ENCODE measurements around the gene BCAT1. TPM values are rescaled to one million over a fixed set of nuclear protein-coding genes. Genes with fewer than 3 reads are reported as not detected.
"Not testable (repeated sequence)": the region's sequence is repeated elsewhere in the genome, so short reads cannot be mapped to it uniquely, and the experiment has no call there.

The BCAT1 gene
- total RNA-seq, 1 experiment from 2014 or later = 106 TPM

DNA sequence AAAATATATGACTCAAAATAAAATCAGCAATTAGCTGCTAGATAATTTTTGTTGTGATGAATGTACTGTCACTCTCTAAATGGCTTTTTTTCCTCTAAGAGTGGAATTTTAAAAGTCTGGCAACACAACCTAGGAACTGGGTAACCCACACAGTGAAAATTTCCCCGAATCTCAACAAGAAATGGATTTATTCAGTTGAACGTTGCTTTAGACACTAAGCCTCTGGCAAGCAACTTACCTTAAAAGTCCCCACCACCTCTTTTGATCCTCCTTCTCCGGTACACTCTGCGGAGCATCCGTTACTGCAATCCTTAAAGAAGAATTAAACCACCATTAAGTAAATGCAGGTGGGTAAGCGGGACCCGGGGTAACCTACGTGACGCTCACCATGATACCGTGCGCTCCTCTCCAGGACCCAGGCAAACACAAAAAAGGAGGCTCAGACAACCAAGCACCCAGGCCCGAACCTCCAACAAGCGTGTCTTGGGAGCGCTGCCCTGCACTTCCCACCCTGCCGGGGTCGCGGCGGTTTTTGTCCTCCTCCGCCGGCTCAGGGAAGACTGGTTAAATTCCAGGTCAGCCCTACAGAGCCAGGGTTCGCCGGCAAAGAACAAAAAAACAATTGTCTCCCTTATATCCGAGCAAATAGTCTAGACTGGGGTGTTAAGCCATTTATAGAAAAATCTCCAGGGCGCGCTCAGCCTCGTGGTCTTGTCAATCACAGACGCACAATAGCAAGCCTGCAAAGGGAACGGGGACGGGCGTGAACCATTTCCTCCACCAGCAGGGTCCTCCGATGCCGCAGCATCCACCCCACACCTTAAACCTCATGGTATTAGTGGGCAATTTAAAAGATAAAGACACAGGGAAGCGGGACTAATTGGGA lies 47.1 kb downstream of the BCAT1 start:
- no peak for DNase-seq (ENCODE audit: low read depth)

DNA sequence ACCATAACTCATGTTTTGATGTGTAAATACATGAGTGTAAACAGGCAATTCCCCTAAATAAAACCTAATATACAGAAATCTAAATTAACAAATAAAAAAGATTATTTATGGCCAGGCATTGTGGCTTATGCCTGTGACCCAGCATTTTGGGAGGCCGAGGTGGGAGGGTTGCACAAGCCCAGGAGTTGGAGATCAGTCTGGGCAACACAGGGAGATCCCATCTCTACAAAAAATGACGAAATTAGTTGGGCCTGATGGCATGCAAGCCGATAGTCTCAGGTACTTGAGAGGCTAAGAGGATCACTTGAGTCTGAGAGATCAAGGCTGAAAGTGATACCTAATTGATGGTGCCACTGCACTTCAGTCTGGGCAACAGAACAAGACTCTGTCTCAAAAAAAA lies 48.7 kb downstream of the BCAT1 start:
- DNase-seq (ENCODE audit: low read depth) = no peak

DNA sequence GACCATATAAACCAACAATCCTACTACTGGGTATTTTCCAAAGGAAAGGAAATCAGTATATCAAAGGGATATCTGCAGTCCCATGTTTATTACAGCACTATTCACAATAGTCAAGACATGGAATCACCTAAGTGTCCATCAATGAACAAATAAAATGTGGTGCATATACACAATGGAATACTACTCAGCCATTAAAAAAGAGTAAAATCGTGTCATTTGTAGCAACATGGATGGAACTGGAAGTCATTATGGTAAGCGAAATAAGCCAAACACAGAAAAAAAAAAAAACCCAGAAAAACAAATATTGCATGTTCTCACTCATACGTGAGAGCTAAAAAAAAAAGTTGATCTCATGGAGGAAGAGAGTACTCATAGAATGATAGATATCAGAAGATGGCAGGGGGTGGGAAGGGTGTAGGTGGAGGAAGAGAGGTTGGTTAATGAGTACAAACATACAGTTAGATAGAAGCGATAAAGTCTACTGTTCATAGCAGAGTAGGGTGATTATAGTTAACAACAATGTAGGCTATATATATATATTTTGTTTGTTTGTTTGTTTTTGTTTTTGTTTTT lies 49.3 kb downstream of the BCAT1 start:
- DNase-seq (ENCODE audit: low read depth) = no peak

DNA sequence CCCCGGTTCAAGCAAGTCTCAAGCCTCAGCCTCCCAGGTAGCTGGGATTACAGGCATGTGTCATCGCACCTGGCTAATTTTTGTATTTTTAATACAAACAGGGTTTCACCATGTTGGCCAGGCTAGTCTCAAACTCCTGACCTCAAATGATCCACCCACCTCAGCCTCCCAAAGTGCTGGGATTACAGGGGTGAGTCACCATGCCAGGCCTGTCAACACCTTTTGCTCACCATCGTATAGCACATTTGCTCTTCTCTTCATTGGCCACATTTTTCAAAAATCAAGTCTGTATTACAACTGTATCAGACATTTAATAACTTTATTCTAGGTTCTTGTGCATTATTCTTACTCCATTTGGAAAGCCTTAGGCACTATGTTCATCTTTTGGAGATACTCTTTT lies 50.3 kb downstream of the BCAT1 start:
- peak; percentile 42 for DNase-seq (ENCODE audit: low read depth)

DNA sequence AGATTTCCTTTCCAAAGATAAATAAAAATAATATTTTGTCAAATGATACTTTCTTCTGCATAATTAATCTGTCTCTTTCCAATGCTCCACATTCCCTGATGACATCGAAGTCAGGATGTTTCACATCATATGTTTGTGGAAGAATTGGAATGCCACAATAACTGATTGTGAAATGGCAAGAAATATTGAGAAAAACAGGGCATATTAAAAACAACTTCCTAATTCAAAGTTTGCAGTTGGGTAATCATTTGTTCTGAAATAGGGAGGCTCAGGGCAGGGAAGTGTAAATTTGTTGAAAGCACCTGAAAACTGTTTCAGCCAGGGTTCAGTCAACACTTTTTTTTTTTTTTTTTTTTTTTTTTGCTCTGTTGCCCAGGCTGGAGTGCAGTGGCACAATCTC lies 50.7 kb downstream of the BCAT1 start:
- DNase-seq (ENCODE audit: low read depth) = no peak

DNA sequence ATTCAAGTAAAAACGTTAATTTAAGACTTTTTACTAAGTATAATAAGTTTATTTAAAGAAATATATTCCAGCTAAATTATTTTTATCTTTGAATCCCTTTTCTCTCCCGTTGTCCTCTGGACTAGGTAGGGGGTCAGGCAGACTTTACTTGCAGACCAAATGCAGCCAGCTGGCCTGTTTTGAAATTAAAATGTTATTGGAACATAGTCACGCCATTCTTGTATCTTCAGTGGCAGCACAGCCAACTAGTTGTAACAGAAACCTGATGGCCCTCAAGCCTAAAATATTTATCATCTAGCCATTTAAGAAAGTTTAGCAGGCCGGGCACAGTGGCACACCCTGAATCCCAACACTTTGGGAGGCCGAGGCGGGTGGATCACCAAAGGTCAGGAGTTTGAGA lies 52.7 kb downstream of the BCAT1 start:
- DNase-seq (ENCODE audit: low read depth) = no peak

DNA sequence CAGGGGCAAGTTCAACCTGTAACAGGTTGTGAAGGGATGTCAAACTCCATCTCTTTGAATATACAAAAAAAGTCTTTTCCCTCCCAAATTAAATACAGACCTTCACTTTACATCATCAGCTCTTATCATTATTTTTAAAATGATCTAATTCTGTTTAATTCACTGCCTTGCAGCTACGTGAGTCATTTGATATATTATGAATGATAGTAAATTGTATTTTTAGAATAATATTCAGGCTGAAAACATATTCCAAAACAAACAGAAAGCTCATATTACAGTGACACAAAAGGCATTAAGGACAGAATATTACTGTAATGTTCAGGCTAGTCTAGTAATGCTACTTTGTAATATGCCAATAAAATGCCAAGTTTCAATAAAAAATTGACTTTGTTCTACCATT lies 53.3 kb downstream of the BCAT1 start:
- DNase-seq (ENCODE audit: low read depth) = no peak

DNA sequence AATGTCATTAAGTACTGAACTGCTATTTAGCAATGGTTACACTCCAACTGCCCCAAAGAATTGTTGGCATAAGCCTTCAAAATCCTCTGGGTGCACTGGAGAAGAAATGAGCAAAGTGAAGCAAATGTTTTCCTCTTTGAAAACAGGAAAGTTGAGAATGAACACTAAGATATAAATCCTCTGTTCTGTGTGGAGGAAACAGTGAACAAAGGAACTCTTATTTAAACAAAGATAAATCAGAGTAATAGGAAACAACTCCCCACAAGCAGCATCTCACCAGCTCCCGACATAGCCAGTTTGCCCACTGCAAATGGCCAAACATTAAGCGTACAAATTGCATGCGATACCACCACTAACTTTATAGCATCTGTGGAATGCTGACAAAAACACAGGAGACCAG lies 54.0 kb downstream of the BCAT1 start:
- no peak for DNase-seq (ENCODE audit: low read depth)

DNA sequence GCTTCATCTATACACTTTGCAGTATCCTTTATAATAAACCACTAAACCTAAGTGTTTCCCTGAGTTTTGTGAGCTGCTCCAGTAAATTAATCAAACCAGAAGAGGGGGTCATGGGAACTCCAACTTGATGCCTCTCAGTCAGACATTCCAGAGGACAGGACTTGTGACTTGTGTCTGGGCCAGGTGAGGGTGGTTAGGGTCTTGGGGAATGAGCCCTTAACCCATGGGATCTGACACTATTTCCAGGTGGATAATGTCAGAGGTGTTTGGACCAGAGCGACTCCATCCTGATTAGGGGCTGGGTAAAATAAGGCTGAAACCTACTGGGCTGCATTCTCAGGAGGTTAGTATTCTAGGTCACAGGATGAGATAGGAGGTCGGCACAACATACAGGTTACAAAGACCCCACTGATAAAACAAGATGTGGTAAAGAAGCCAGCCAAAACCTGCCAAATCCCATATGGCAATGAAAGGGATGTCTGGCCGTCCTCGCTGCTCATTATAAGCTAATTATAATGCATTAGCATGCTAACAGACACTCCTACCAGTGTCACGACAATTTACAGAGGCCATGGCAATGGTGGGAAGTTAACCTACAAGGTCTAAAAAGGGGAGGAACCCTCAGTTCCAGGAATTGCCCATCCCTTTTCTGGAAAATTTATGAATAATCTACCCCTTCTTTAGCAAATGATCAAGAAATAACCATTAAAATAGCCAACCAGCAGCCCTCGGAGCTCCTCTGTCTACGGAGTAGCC lies 58.7 kb downstream of the BCAT1 start:
- DNase-seq (ENCODE audit: low read depth) = no peak

DNA sequence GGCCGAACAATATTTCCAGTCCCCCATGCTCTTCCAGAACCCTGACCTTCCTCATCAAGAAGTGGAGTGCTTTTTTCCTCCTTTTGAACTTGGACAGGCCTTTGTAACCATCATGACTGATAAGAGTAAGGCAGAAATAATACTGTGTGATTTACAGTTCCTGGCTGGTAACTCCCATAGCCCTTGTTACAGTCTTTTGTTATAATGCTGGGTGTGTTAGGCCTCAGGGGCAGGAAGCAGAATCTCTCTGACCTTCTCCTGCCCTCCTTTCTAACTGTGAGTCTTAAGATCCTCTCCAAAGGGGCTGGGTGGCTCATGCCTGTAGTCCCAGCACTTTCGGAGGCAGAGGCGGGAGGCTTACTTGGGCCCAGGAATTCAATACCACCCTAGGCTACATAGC lies 59.5 kb downstream of the BCAT1 start:
- DNase-seq (ENCODE audit: low read depth) = no peak

DNA sequence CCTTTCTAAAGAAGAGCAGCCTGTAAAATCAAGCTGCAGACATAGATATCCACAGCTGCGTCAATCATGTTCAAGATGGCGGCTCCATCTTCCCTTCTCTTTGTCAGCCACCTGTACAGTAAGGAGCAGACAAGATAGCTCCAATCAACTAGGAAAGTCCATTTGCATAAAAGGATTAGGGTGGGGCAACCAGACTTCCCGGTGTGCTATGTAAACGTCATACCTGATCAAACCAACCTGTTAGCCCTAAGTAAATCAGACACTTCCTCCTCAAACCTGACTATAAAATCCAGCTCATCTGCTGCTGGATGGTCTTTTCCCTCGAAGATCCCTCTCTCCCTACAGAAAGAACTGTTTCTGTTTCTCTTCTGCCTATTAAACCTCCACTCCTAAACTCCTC lies 60.1 kb downstream of the BCAT1 start:
- DNase-seq (ENCODE audit: low read depth) = no peak

DNA sequence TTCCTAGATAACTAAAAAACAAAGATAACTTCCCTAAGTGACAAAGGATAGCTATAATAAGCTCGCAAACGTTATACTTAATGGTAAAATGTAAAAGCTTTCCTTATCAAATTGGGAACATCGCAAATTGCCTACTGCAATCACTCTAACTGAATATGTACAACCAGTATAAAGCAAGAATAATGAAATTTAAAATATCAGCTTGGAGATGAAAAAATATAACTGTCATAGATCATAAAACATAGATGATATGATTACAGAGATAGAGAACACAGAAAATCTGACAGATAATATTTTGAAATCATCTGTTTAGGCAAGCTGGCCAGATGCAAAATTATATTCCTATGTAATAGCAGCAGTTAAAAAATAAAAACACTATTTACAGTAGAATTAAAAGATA lies 64.0 kb downstream of the BCAT1 start:
- no peak for DNase-seq (ENCODE audit: low read depth)

DNA sequence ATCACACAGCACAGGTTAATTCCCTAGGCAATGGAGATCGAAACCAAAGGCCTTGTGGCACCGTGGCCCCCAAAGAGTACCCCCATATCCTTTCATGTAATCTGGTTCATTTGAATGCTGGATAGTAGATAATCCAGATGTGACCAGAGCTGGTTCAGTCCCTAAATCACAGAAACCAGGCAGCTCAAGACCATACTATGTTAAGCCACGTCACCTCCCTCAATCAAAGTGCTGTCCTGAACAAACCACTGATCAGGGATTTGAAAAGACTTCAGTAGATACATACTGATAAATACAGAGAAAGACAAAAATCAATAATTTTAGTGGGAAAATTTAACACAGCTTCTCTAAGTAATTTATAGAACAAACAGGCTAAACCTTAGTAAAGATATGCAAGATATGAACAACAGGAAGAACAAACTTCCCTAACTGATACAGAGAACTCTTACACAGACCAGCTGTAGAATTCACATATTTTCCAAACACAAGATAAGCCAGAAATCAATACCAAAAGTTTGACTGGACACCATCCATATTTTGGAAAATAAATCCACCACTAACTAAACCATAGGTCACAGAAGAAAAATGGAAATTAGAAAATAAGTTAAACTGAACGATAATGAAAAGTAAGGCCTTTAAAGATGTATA lies 67.1 kb downstream of the BCAT1 start:
- no peak for DNase-seq (ENCODE audit: low read depth)

DNA sequence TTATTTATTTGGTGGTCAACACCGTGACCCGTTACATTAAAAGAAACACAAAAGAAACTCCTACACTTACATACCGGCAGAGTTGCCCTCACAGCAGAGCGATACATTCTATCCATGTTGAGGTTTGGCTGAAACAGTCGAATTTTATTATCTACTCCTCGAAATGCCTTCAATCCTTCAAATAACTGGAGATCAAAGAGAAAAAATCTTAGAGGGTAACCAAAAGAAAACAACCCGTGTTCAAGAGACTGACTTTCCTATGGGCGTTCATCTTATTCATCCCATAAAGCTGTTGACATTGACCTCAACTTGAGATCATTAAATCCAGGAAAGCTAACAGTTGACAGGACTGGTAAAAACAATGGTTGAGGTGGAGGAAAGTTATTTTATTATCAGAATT lies 67.7 kb downstream of the BCAT1 start:
- no peak for DNase-seq (ENCODE audit: low read depth)

DNA sequence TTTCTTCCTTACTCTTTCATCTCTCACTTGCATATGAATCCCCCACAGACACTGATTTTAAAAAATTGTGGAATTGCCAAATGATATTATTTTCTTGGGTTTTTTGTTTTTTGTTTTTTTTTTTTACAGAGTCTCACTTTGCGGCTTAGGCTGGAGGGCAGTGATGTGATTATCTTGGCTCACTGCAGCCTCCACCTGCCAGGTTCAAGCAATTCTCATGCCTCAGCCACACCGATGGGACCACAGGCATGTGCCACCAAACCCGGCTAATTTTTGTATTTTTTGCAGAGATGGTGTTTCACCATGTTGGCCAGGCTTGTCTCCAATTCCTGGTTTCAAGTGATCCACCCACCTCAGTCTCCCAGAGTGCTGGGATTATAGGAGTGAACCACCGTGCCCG lies 68.2 kb downstream of the BCAT1 start:
- no peak for DNase-seq (ENCODE audit: low read depth)

DNA sequence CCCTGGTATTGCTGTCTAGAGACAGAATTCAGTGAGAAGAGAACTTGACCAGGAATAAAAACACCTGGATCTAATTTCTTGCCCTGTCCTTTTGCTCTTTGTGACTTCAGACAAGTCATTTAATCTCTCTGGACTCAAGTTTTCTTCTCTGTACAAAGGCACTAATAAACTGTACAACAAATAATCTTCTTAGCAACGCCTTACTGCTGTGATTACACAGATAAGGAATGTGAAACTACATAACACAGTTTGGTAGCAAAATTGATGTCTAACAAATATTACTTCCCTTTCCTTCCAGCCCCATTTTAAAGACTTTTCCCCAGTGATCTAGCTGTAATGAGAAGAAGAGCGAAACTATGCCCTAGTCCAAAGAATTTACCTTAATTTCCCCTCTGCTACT lies 69.3 kb downstream of the BCAT1 start:
- DNase-seq (ENCODE audit: low read depth) = no peak

DNA sequence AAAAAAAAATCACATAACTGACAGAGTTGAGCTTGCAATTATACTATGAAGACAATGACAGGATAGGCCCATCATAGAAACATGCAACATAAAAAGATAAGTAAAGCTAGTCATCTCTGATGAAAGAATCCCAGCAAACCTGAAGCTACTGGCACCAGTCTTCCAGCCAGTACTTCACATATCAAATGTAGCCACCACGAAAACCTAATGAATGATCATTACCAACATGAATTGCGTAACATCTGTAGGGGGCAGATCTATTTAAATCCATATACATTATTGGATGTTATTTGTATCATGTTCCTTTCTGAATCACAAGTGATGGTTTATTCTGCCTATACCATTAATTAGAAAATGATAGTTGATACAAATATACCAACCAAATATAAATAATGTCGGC lies 73.9 kb downstream of the BCAT1 start:
- DNase-seq (ENCODE audit: low read depth) = no peak

DNA sequence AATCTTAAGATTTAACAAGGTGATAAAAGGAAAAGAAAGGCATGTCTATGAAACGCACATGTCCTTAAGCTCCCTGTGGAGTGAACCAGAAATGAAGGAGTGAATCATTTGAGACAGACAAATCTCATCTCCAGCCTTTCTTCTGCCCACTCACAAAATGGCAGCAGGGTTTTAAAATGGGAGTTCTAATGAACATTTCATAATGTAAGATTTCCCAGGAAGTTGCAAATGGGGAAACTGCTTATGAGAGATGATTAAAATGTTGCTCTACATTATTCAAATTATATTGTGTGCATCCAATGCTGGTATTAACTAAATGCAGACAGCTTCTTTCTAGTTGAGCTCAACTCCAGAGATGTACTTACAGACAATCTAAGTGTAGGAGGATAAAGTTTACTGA lies 76.7 kb downstream of the BCAT1 start:
- no peak for DNase-seq (ENCODE audit: low read depth)

DNA sequence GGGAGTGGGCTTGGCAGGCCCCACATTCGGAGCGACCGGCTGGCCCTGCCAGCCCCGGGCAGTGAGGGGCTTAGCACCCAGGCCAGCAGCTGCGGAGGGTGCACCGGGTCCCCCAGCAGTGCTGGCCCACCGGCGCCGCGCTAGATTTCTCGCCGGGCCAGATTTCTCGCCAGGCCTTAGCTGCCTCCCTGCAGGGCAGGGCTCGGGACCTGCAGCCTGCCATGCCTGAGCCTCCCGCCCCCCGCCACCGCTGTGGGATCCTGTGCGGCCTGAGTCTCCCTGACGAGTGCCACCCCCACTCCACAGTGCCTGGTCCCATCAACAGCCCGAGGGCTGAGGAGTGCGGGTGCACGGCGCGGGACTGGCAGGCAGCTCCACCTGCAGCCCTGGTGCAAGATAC lies 82.8 kb downstream of the BCAT1 start:
- not testable (repeated sequence) for DNase-seq (ENCODE audit: low read depth)

DNA sequence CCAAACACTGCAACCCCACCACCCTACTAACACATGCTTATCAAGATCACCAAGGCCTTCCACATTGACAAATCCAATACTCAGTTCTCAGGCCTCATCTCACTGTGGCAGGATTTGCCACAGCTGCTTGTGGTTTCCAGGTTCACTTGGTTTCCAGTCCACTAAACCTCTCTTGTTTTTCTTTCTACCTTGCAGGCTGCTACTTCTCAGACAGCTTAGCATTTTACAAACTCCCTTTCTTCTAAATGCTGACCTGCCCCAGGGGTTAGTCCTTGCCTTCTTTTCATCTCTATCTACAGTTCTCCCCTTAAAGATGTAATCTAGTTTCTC lies 84.1 kb downstream of the BCAT1 start:
- DNase-seq (ENCODE audit: low read depth) = peak; percentile 65

DNA sequence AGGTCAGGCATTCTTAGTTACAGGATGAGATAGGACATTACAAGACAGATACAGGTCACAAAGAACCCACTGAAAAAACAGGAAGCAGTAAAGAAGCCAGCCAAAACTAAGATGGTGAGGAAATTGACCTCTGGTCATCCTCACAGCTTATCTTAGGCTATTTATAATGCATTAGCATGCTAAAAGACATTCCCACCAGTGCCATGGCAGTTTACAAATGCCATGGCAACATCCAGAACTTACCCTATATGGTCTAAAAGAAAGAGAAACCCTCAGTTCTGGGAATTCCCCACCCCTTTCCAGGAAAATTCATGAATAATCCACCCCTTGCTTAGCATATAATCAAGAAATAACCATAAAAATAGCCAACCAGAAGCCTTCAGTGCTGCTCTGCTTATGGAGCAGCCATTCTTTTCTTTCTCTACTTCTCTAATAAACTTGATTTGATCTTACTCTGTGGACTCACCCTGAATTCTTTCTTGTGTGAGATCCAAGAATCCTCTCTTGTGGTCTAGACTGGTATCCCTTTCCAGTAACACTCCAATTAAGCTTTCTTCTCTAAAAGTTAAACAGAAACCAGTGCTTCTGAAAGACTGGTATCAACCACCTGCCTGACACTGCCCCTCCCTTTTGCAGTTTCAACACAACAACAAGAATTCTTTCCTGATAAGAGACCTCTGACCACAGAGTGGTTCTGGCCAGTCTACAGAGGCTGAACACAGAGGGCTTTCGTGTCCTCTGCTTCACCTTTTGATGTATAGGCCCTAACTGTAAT lies 86.9 kb downstream of the BCAT1 start:
- DNase-seq (ENCODE audit: low read depth) = no peak
